GM23338 (cell line): ENCODE results near the gene SRRT.

Experiments
- POLR2AphosphoS5 ChIP-seq: IDR thresholded peaks from 2 replicates; pipeline ENCODE4 v1.6.1; 2016; ENCODE audit warnings: antibody characterized with exemption, low read depth
- REST ChIP-seq: IDR thresholded peaks from one replicate; pipeline ENCODE4 v1.6.1; 2018; ENCODE audit warnings: antibody characterized with exemption; ENCODE audit not compliant: unreplicated experiment
- TF ChIP-seq, protein P1 (sequence below), 2 experiments: fragments of 200-600 bp in 1 of 2; sonication (generic) in 1 of 2; conservative IDR thresholded peaks; 2 replicates each; pipeline versions ENCODE4 v1.5.1 to v1.6.1; 2016 to 2017; ENCODE audit warnings: antibody characterized with exemption in 2 of 2, low read depth in 2 of 2, mild to moderate bottlenecking in 2 of 2, moderate library complexity in 1 of 2

DNA sequence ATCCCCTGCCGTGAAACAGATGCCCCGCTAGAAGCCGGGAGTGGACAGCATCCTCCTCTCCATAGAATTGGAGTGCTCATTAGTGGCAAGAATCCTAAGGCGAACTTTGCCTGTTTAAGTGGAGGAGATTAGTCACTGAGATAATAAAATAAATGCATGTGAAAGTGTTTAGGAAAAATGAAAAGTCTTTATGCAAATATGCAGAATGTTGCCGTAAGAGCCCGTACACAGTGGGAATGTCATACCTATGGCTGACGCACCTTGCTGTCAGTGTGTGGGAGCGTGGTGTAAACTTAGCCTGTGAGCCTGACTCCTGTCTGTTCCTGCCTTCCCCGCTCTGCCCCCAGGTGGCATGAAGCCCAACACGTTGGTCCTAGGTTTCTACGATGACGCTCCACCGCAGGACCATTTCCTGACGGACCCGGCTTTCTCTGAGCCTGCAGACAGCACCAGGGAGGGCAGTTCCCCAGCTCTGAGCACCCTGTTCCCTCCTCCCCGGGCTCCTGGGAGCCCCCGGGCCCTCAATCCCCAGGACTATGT lies 9.5 kb upstream of the SRRT start:
- TF ChIP-seq, protein P1, sequence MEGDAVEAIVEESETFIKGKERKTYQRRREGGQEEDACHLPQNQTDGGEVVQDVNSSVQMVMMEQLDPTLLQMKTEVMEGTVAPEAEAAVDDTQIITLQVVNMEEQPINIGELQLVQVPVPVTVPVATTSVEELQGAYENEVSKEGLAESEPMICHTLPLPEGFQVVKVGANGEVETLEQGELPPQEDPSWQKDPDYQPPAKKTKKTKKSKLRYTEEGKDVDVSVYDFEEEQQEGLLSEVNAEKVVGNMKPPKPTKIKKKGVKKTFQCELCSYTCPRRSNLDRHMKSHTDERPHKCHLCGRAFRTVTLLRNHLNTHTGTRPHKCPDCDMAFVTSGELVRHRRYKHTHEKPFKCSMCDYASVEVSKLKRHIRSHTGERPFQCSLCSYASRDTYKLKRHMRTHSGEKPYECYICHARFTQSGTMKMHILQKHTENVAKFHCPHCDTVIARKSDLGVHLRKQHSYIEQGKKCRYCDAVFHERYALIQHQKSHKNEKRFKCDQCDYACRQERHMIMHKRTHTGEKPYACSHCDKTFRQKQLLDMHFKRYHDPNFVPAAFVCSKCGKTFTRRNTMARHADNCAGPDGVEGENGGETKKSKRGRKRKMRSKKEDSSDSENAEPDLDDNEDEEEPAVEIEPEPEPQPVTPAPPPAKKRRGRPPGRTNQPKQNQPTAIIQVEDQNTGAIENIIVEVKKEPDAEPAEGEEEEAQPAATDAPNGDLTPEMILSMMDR (conservative IDR thresholded peaks at IDR 0.05; ENCODE audit: low read depth in 2 of 2) = peak in 1 of 2 experiments; percentile 45; a peak in 3 of 4 replicates
- no peak for TF ChIP-seq REST
- no peak for TF ChIP-seq POLR2AphosphoS5
